HAP-1 (cell line): ENCODE measurements around the gene KDM4C.

Experiments used
- DNase-seq, 2 experiments: peaks; one replicate each; pipeline ENCODE4 v3.0.0-alpha.2; 2016 to 2020; ENCODE audit warnings: low spot score in 2 of 2
- H3K27me3 ChIP-seq: fragments of 250-450 bp; sonication (Bioruptor Pico); 2 replicates; pipeline ENCODE4 v1.5.1; 2020; ENCODE audit warnings: low read depth, mild to moderate bottlenecking, moderate library complexity
- H3K36me3 ChIP-seq: fragments of 250-450 bp; sonication (Bioruptor Pico); replicated peaks from 2 replicates; pipeline ENCODE4 v1.5.1; 2020; ENCODE audit warnings: mild to moderate bottlenecking
- H3K4me1 ChIP-seq: fragments of 250-450 bp; sonication (Bioruptor Pico); 2 replicates; pipeline ENCODE4 v1.5.1; 2020; ENCODE audit warnings: mild to moderate bottlenecking
- H3K4me3 ChIP-seq: fragments of 250-450 bp; sonication (Bioruptor Pico); 2 replicates; pipeline ENCODE4 v1.5.1; 2020; ENCODE audit warnings: mild to moderate bottlenecking, moderate library complexity
- H3K9me3 ChIP-seq: fragments of 250-450 bp; sonication (Bioruptor Pico); 2 replicates; pipeline ENCODE4 v1.5.1; 2020; ENCODE audit warnings: mild to moderate bottlenecking, moderate library complexity
- in situ Hi-C: fragments of 300-500 bp; cut with MboI; formaldehyde crosslinking; loops from 3 replicates; pipeline ENCODE4 v1.14.3; 2020; ENCODE audit warnings: low sequenced_read_pairs, inconsistent platforms, mixed read lengths

KDM4C gene

DNA sequence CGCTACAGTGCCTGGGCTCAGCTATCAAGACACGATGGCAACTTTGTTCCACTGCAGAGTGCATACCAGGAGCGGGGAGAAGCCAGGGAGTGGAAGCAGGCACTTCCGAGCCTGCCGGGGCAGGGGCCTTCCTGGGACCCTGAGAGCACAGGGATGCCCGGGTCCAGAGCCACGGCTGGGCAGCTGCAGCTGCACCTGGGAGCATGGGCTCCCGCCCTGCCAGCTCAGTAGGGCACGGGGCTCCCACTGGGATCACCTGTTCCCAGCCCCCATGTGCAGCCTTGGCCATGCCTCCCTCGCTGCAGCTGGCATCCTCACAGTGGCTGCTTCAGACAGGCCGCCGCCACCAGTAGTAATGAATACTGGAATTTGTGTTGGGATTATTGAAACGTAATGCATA lies 391.5 kb downstream of the KDM4C start:
- no peak for DNase-seq
- Histone ChIP-seq H3K4me3 (no peak overlapping the region), H3K27me3 (no peaks in the 10 kb centered on the region), H3K9me3 (no peaks in the 10 kb centered on the region), H3K36me3 (no peaks in the 10 kb centered on the region), H3K4me1 (no peaks in the 10 kb centered on the region)
- in situ Hi-C loops, result no loop called here

DNA sequence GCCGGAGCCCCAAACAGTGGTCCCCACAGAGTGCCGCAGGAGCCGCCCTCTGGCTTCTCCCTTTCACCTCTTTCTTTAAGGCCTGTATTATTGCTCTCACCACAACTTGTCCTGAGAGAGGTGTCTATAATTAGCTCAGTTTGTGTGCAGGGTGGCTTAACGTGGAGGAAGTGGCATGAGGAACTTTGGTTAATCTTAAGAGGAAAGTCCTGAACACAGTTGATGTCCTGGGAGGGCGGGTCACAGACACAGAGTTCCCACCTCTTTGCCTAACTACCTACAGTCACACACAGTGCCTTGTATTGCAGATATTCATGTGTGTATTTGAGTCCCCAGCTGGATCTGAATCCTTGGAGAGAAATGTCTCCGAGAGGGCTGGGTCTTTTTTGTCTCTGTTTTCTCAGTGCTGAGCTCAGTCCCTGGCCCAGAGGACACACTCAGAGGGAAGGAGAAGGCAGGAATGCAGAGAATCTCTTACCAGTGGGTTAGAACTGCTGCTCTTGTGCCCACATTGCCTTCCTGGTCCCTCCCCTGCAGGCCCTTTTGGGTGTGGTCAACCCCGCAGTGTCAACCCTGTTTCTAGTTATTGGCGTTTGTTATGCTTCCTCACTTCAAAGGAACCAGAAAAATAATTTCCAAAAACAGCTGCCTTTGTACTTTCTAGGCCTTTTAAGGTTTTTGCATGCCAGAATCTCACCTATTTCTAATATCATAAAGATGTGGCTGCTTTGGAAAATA lies 392.5 kb downstream of the KDM4C start:
- no peak for DNase-seq

DNA sequence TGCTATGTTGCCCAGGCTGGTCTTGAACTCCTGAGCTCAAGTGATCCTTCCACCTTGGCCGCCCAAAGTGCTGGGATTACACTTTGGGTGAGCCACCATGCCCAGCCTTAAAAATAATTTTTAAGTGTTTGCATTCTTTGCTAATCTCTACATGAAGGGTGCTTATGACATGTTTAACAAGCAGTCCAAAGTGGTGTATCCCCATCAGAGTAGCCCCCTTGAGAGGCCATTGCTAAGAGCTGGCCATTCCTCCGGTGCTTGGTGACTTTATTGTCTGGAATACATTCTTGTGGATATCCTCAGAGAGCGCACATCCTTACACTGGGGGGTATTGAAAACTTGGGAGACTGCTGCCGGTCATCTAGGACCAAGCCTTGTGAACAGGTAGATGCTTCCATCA lies 395.4 kb downstream of the KDM4C start:
- Histone ChIP-seq H3K9me3 (no peaks in the 10 kb centered on the region), H3K4me3 (no peak overlapping the region), H3K36me3 (no peaks in the 10 kb centered on the region), H3K27me3 (no peaks in the 10 kb centered on the region), H3K4me1 (no peaks in the 10 kb centered on the region)
- no peak for DNase-seq
- in situ Hi-C loops, result no loop called here

More for the DNA sequence above, 392.5 kb downstream of the KDM4C start:
- Histone ChIP-seq H3K4me3 (no peak overlapping the region), H3K4me1 (no peaks in the 10 kb centered on the region), H3K9me3 (no peaks in the 10 kb centered on the region), H3K27me3 (no peaks in the 10 kb centered on the region), H3K36me3 (no peaks in the 10 kb centered on the region)
- in situ Hi-C loops, result no loop called here

DNA sequence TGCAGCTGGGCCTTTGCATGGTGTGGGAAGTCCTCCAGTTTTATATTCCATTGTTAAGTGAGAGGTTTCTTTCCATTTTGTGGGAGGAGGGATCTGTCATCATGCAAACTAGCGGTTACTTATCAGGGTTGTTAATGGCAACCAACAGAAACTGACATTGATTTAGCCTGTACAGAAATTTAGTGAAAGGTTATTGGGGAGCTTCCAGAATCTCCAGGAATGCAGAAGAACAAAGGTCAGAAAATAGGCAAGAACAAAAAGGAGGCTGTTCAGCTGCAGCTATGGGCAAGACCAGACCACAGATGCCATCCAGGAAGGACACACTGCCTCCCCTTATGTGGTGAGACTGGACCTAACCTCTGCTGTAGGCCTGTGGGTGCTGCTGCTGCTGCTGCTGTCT lies 395.8 kb downstream of the KDM4C start:
- no peaks in the 10 kb centered on the region for H3K9me3 ChIP-seq
- in situ Hi-C loops, result no loop called here
- H3K36me3 ChIP-seq, result no peaks in the 10 kb centered on the region
- no peaks in the 10 kb centered on the region for H3K4me1 ChIP-seq
- H3K4me3 ChIP-seq, result no peak overlapping the region
- no peak for DNase-seq
- H3K27me3 ChIP-seq, result no peaks in the 10 kb centered on the region

DNA sequence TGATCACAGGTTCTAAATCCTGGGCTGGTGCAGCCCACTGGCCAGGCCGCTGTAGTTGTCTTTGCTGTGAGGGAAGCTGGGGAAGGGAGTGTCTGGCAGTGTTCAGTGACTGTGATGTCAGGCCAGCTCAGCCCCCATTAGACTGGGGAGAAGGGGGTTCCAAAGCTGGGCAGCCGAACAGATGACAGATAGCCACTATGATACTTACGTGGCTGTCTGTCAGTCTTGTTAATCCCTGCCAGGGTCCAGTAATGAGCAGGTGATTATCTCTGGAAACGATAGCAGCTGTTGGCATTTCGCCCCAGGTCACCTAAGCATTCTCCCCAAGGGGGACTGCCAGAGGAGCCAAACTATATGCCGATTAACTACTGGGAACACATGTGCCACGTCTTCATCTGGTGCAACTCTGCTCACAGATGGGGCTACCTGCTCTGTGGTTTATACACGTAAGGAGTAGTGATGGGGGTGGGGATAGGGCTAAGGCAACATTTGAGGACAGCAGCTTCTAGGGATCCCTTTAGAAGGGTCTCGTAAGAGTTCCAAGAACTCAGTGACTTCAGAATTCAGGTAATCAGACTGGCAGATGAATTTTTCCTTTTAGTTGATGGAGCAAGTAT lies 396.3 kb downstream of the KDM4C start:
- in situ Hi-C loops, result no loop called here
- no peak for DNase-seq

DNA sequence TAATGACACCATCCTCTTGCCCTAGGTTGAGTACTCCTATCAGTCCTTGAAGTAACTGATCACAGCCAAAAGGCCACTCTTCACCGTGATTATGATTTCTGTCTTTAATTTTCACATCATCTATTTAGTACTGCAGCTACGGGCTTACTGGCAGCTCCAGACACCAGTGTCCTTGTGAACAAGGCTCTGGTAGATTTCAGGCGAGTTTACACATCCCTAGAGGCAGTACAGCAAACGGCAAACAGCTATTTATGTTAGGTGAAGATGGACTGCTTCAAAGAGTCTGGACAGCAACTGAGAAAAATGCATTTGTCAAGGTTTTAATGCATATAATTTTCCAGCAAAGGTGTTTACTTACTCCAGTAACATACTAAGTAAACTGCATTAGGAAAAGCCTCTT lies 396.9 kb downstream of the KDM4C start:
- no peaks in the 10 kb centered on the region for H3K4me1 ChIP-seq
- H3K36me3 ChIP-seq, result no peaks in the 10 kb centered on the region
- in situ Hi-C loops, result no loop called here
- H3K4me3 ChIP-seq, result no peak overlapping the region
- no peaks in the 10 kb centered on the region for H3K27me3 ChIP-seq
- H3K9me3 ChIP-seq, result no peaks in the 10 kb centered on the region
- DNase-seq, result no peak

More for the DNA sequence above, 396.3 kb downstream of the KDM4C start:
- Histone ChIP-seq H3K9me3 (no peaks in the 10 kb centered on the region), H3K27me3 (no peaks in the 10 kb centered on the region), H3K36me3 (no peaks in the 10 kb centered on the region), H3K4me3 (no peak overlapping the region), H3K4me1 (no peaks in the 10 kb centered on the region)

DNA sequence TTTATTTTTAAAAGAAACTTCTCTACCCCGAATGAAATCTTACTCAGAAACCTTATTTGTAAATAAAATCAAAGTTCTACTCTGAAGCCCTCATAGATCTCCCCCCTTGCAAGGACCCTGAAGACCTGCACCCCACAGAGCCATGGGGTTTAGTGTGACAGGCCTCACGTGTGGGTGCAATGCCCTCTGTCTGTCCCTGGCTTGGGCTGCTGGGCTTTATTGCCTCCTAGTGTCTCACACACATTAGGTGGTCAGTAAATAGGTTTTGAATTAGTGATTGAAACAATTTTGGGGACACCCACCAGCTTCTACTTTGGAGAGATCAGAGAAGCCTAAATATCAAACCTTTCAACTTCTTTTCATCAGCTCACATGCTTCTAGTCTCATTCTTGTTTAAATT lies 403.7 kb downstream of the KDM4C start:
- in situ Hi-C loops, result no loop called here
- Histone ChIP-seq H3K4me1 (no peaks in the 10 kb centered on the region), H3K36me3 (no peaks in the 10 kb centered on the region), H3K4me3 (no peak overlapping the region), H3K9me3 (no peaks in the 10 kb centered on the region), H3K27me3 (no peaks in the 10 kb centered on the region)
- DNase-seq, result no peak

DNA sequence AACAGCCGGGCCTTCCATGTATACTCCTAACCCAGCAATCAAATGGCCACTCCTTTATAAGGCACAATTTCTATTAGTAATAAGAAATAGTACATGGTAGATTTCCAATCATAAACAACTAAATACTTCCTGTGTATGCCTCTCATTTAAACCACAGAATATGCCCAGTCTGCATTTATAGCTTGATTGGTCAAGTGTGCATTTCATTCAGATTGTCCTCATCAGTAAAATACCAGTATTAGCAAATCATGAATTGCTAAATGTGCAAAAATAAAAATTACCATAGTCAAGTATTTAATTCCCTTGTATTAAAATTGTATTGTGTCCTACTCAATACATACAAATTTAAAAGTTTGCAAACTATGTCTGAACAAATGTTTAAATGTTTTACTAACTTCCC lies 406.2 kb downstream of the KDM4C start:
- no peaks in the 10 kb centered on the region for H3K36me3 ChIP-seq
- no peaks in the 10 kb centered on the region for H3K27me3 ChIP-seq
- no peaks in the 10 kb centered on the region for H3K4me1 ChIP-seq
- in situ Hi-C loops, result no loop called here
- no peak overlapping the region for H3K4me3 ChIP-seq
- no peak for DNase-seq
- H3K9me3 ChIP-seq, result no peaks in the 10 kb centered on the region

DNA sequence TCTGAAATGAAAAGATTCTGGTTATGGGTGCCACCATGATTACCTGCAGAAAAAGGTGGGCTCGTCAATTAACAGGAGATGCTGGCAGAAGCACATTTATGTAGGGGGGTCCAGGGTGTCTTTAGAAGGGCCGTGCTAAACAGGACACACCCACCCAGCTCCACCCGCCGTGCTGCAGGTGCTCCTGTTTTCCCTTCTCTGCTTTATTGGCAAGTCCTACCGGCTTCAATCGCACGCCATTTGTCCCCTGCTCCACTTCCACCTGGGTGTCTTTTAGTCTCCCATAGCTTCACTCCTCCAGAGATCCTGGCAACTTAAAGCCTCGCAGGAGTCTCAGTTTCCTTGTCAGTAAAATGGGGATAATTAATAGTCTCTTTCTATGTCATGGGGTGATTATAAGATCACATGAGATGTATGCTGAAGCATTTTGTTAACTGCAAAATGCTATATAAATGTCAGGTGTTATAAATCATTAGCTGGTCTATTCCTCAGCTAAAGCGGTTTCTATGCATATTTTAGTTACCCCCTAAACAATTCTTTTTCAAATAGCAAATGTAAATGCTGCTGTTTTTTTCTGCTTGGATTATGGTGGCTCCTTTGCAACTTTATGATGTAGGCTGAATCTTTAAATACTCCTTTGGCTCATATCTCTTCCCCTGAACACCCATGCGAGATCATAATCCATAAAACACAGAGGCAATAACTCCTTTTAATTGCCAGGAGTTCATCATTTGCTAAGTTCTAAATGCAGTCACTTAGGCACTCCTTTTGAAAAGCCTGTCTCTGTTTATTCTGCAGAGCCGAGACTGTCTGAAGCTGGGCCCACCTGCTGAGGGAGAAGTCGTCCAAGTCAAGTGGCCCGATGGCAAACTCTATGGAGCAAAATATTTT lies 406.9 kb downstream of the KDM4C start:
- no peak for DNase-seq
- H3K4me1 ChIP-seq, result no peaks in the 10 kb centered on the region
- H3K27me3 ChIP-seq, result no peaks in the 10 kb centered on the region
- H3K36me3 ChIP-seq, result no peaks in the 10 kb centered on the region
- in situ Hi-C loops, result no loop called here
- no peak overlapping the region for H3K4me3 ChIP-seq
- H3K9me3 ChIP-seq, result no peaks in the 10 kb centered on the region

DNA sequence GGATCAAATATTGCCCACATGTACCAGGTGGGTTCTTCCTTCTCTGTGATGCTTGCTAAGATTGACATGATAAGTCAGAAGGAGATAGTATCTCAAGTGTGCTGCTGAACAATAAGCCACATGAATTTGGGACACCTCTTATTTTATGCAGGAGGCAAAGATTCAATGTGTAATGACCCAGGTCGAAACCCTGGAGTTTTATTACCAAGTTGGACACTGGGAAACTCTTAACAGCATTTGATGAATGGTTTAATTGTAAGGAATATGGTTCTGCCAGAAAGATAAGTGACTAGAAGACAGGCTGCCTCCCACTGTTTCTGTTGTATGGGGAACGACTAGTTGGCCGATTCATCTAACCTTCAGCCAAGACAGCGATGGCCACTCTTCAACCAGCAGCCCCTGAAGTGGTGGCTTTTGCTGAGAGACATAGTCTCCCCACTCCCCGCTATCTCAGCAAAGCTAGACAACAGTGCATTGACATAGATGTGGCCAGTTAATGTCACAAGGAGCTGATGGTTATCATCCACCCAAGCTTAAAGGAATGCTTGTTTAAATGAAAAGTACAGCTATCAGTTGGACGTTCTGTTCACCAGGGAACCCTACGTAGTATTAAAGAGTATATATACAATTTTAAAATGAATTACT lies 407.7 kb downstream of the KDM4C start:
- Histone ChIP-seq H3K4me3 (no peak overlapping the region), H3K9me3 (no peaks in the 10 kb centered on the region), H3K4me1 (no peaks in the 10 kb centered on the region; the same call in 1 of the 2 replicates), H3K27me3 (no peaks in the 10 kb centered on the region), H3K36me3 (no peaks in the 10 kb centered on the region)
- no peak for DNase-seq
- in situ Hi-C loops, result no loop called here

DNA sequence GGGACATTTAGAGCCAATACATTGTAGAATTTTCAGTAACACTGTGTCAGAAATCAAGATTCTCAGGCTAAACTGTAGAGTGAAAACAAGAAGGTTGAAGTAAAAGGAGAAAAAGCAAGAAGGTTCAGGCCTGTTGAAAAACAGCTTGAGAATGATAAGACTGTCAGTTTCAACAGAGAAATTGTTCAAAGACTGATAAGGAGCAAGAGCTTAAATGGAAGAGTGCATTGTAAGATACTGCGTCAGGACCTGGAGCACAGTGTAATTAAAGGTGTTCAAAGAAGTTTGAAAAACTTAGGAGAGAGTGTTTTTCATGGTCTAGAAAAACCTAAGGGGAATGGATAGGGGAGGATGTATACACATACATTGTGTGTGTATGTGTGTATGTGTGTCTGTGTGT lies 408.3 kb downstream of the KDM4C start:
- Histone ChIP-seq H3K36me3 (no peaks in the 10 kb centered on the region), H3K27me3 (no peaks in the 10 kb centered on the region), H3K4me3 (no peak overlapping the region), H3K4me1 (peaks cover 2% of the 10 kb centered on the region; the same call in 1 of the 2 replicates), H3K9me3 (no peaks in the 10 kb centered on the region)
- no peak for DNase-seq
- in situ Hi-C loops, result no loop called here

DNA sequence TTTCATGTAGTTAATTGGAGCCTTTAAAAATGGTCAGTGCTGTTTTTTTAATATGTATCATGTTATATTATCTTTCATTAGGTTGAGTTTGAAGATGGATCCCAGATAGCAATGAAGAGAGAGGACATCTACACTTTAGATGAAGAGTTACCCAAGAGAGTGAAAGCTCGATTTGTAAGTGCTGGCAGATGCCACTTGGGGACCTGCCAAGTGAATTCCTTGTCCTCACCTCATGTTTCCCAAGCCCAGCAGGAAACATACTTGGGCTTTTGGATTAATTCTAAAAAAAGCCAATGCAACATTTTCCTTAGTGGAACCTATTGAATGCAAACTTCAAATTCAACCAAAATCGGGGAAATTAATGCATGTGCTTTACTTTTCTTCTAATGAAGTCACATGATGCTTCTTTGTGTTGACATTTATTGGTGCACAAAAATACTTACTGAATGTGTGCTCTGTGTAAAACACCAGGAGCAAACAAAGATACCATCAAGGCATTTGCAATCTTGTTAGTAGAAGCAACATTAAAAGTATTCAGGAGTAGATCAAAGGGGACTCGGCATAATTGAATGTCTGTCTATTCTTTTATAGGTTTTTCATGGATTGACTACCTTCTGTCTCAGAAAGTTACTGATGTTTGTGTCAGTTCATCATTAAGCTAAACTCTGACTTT lies 412.1 kb downstream of the KDM4C start:
- Histone ChIP-seq H3K4me1 (peaks cover 8% of the 10 kb centered on the region), H3K36me3 (no peaks in the 10 kb centered on the region), H3K4me3 (no peak overlapping the region), H3K9me3 (no peaks in the 10 kb centered on the region), H3K27me3 (no peaks in the 10 kb centered on the region)
- in situ Hi-C loops, result no loop called here
- no peak for DNase-seq

DNA sequence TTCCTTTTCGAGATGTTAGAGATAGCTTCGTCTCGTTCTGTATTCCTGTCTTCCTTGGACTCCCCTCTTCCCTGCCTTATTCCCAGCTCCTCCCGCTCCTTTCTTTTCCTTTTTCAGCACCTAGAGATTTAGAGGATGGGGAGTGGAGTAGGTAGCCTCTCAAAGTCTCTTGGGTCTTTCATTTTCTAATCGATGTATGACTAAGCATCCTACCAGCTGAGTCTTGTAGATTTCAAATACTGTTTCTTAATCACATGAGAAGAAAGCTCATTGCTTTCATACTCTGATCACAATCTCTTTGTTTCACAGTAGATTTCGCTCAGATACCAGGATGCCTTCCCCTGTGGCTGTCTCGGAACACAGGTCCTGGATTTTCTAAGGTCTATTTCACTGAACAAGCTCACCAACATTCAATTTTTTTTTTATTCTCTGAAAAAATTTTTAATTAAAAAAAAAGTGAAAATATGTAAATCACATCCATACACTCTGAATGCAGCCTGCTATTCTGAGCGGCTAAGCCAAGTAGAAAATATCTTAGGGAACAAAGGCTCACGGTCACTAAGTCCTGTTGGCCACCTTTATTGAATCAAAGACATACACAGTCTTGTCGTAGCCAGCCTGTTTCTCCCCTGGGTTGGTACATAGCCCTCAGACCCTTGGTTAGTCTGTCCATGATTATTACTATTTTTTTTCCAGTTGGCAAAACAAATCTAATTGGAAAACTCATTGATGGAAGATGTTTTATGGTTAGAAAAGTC lies 413.8 kb downstream of the KDM4C start:
- H3K4me1 ChIP-seq, result peaks cover 13% of the 10 kb centered on the region
- H3K36me3 ChIP-seq, result no peaks in the 10 kb centered on the region
- in situ Hi-C loops, result no loop called here
- no peaks in the 10 kb centered on the region for H3K27me3 ChIP-seq
- no peaks in the 10 kb centered on the region for H3K9me3 ChIP-seq
- no peak overlapping the region for H3K4me3 ChIP-seq
- no peak for DNase-seq
